Measurements from ENCODE around the gene KMT5B. TPM values are rescaled to one million over a fixed set of nuclear protein-coding genes. Genes with fewer than 3 reads are reported as not detected.
A peak's percentile ranks its signal among the peaks of the same experiment; 100 is the strongest.

KMT5B gene
- total and polyA plus RNA-seq, 10 of the 15 experiments (the other 5 are each of a cell fraction or from before 2014, with no cell fraction given) = 4.7 to 21.8 (median 18.0) TPM

GRCh38 chr11:68193018-68193417 is 20.1 kb downstream of the KMT5B start (continued):
- no peak for TF ChIP-seq ZNF384 (IDR thresholded peaks at IDR 0.05; ENCODE audit: borderline replicate concordance, low read depth, low read length)
- no peak for TF ChIP-seq MLLT1 (IDR thresholded peaks at IDR 0.05)
- TF ChIP-seq SUPT20H (IDR thresholded peaks at IDR 0.05; ENCODE audit: borderline replicate concordance, control insufficient read depth, low read depth, low read length) = no peak
- TF ChIP-seq IRF3 (IDR thresholded peaks at IDR 0.05) = no peak
- TF ChIP-seq GABPA (IDR thresholded peaks at IDR 0.05; ENCODE audit: low read depth) = no peak
- TF ChIP-seq SREBF2 (IDR thresholded peaks at IDR 0.05; ENCODE audit: low read length) = no peak

GRCh38 chr11:68191661-68192579 is 21.2 kb downstream of the KMT5B start:
- POLR2A ChIA-PET = no interaction called here
- 98% methylated on average over 5 of the region's 5 CpGs for WGBS (ENCODE audit: insufficient coverage, insufficient replicate concordance, low lambda C conversion rate, missing lambda C conversion rate)
- DNase-seq (ENCODE audit: low read depth, low spot score) (no peak), FAIRE-seq (no peak), ATAC-seq (peak; percentile 19; the same call in 2 of the 3 replicates)
- RAD21 ChIA-PET (ENCODE audit: unreplicated experiment) = no interaction called here
- in situ Hi-C loops (cut with MboI) = no loop called here
- H2AFZ ChIP-seq (ENCODE audit: control insufficient read depth, low read depth, low read length) = no peak overlapping the region
- H3K4me3 ChIP-seq = no peak overlapping the region
- peaks cover 2% of the 10 kb centered on the region in 2 experiments; a peak in 2 of 4 replicates for H3K36me3 ChIP-seq (ENCODE audit: control insufficient read depth in 2 of 2, insufficient read depth in 2 of 2, low read length in 1 of 2)
- BruUV-seq (replicated peaks) = no TSS peak
- CTCF ChIA-PET = interaction anchor here (0.6 to 2.2 kb wide), 3 partner anchors 12 to 20 kb away, joined by 3 to 6 read pairs (median 6); no protein-coding TSS in a partner anchor
- SMC1A ChIA-PET (ENCODE audit: uncharacterized antibody, unreplicated experiment) = interaction anchor here (1.0 to 3.5 kb wide), 3 partner anchors 13 to 19 kb away, joined by 4 to 11 read pairs (median 5); no protein-coding TSS in a partner anchor
- no peak overlapping the region for H3K4me2 ChIP-seq (ENCODE audit: control insufficient read depth, insufficient read depth)
- H3K4me1 ChIP-seq (ENCODE audit: control insufficient read depth, insufficient read depth, low read length) = peaks cover 8% of the 10 kb centered on the region; the same call in 1 of the 2 replicates
- peaks cover 22% of the 10 kb centered on the region for H3K79me2 ChIP-seq (ENCODE audit: control insufficient read depth, insufficient read depth, low read length)
- H4K20me1 ChIP-seq (ENCODE audit: control insufficient read depth, insufficient read depth) = no peaks in the 10 kb centered on the region
- H3K27me3 ChIP-seq (replicated peaks in 1 of 2; ENCODE audit: control insufficient read depth in 2 of 2, insufficient read depth in 2 of 2, low read length in 1 of 2) = no peaks in the 10 kb centered on the region
- no peaks in the 10 kb centered on the region for H3K9me3 ChIP-seq (replicated peaks; ENCODE audit: control insufficient read depth, insufficient read depth, low read length)
- H3K27ac ChIP-seq (ENCODE audit: control insufficient read depth, insufficient read depth) = no peak overlapping the region
- H3K9ac ChIP-seq (ENCODE audit: control insufficient read depth, insufficient read depth, low read length) = no peak overlapping the region
- intact Hi-C loops (cut with micrococcal nuclease; ENCODE audit: unreplicated experiment) = no loop called here
- TF ChIP-seq BHLHE40 (IDR thresholded peaks at IDR 0.05; ENCODE audit: borderline replicate concordance in 1 of 2, low read depth in 2 of 2, low read length in 1 of 2) (no peak), EGR1 (IDR thresholded peaks at IDR 0.05; ENCODE audit: borderline replicate concordance in 1 of 2, low read depth in 2 of 2, low read length in 2 of 2) (no peak), NR2C2 (IDR thresholded peaks at IDR 0.05; ENCODE audit: borderline replicate concordance, control insufficient read depth, insufficient read length, low read depth) (no peak), MEF2A (IDR thresholded peaks at IDR 0.05; ENCODE audit: insufficient read depth, low read depth, low read length) (no peak), CBX5 (IDR thresholded peaks at IDR 0.05; ENCODE audit: low read depth) (no peak), ZNF687 (IDR thresholded peaks at IDR 0.05) (no peak), EP300 (IDR thresholded peaks at IDR 0.05; ENCODE audit: borderline replicate concordance in 1 of 2, control insufficient read depth in 1 of 2, low read depth in 2 of 2, low read length in 2 of 2) (no peak), HCFC1 (IDR thresholded peaks at IDR 0.05; ENCODE audit: low read length) (no peak)
